SK-N-SH (cell line): Measurements from ENCODE around the gene FOXE3. TPM values are rescaled to one million over a fixed set of nuclear protein-coding genes. Genes with fewer than 3 reads are reported as not detected.
A peak's percentile ranks its signal among the peaks of the same experiment; 100 is the strongest.

Experiments
- CTCF ChIA-PET: fragments of 300-600, 350-600 bp; formaldehyde crosslinking; extraction: SDS; loops from one replicate; lab custom pipeline; 2021; lab: Yijun Ruan, JAX
- POLR2A ChIA-PET: fragments of 350-600 bp; sonication (Branson Sonifier 250); formaldehyde crosslinking; extraction: SDS; loops from one replicate; lab custom pipeline; 2020; ENCODE audit warnings: antibody characterized with exemption, inconsistent platforms; lab: Yijun Ruan, JAX
- DNase-seq: peaks from one replicate; pipeline ENCODE4 v3.0.0; 2012
- H2AFZ ChIP-seq: fragments of 200-600 bp; sonication (generic); 2 replicates; pipeline ENCODE4 v1.8.1; 2016; ENCODE audit warnings: antibody characterized with exemption, mild to moderate bottlenecking, low read depth
- H3F3A ChIP-seq: fragments of 200-600 bp; sonication (generic); replicated peaks from 2 replicates; pipeline ENCODE3; 2016; ENCODE audit warnings: antibody characterized with exemption, mild to moderate bottlenecking; ENCODE audit not compliant: insufficient read depth
- H3K27ac ChIP-seq, 2 experiments: fragments of 200-500 bp in 1 of 2; fragments of 200-600 bp in 1 of 2; sonication (Bioruptor generic) in 1 of 2; sonication (generic), shearing (Covaris generic) in 1 of 2; 2 replicates each; pipeline versions ENCODE4 v1.5.1 to v1.6.1; 2014 to 2016; ENCODE audit warnings: low read depth in 2 of 2, inconsistent platforms in 1 of 2, low read length in 1 of 2, mild to moderate bottlenecking in 1 of 2, mixed read lengths in 1 of 2
- H3K27me3 ChIP-seq: fragments of 200-600 bp; sonication (generic), shearing (Covaris generic); 2 replicates; pipeline ENCODE4 v1.6.1; 2016; ENCODE audit warnings: mixed run types; ENCODE audit not compliant: insufficient read depth
- H3K36me3 ChIP-seq, 2 experiments: fragments of 200-500 bp in 1 of 2; fragments of 200-600 bp in 1 of 2; sonication (Bioruptor generic) in 1 of 2; sonication (generic) in 1 of 2; replicated peaks in 1 of 2; 2 replicates each; pipeline versions ENCODE3 to v1.5.1; 2014 to 2016; ENCODE audit warnings: low read length in 1 of 2, mild to moderate bottlenecking in 1 of 2; ENCODE audit not compliant: insufficient read depth in 2 of 2, control insufficient read depth in 1 of 2
- H3K4me1 ChIP-seq, 2 experiments: fragments of 200-500 bp in 1 of 2; fragments of 200-600 bp in 1 of 2; sonication (Bioruptor generic) in 1 of 2; sonication (generic), shearing (Covaris generic) in 1 of 2; 2 replicates each; pipeline versions ENCODE4 v1.5.1 to v1.6.1; 2014 to 2016; ENCODE audit warnings: low read depth in 1 of 2, low read length in 1 of 2, mixed run types in 1 of 2; ENCODE audit not compliant: insufficient read depth in 2 of 2, control insufficient read depth in 1 of 2
- H3K4me2 ChIP-seq: fragments of 200-600 bp; sonication (generic), shearing (Covaris generic); 2 replicates; pipeline ENCODE4 v1.6.1; 2017; ENCODE audit warnings: mixed run types
- H3K4me3 ChIP-seq, 2 experiments: fragments of 200-500 bp in 1 of 2; fragments of 200-600 bp in 1 of 2; sonication (Bioruptor generic) in 1 of 2; sonication (generic), shearing (Covaris generic) in 1 of 2; 2 replicates each; pipeline versions ENCODE4 v1.5.1 to v1.8.1; 2014 to 2016; ENCODE audit warnings: low read depth in 2 of 2, inconsistent platforms in 1 of 2, low read length in 1 of 2, mild to moderate bottlenecking in 1 of 2, mixed read lengths in 1 of 2, moderate library complexity in 1 of 2
- H3K79me2 ChIP-seq: fragments of 200-600 bp; sonication (generic); 2 replicates; pipeline ENCODE4 v1.8.1; 2017; ENCODE audit warnings: mild to moderate bottlenecking; ENCODE audit not compliant: insufficient read depth
- H3K9ac ChIP-seq: fragments of 200-600 bp; sonication (generic); 2 replicates; pipeline ENCODE4 v1.6.1; 2017; ENCODE audit warnings: mixed run types
- H3K9me2 ChIP-seq: fragments of 200-600 bp; sonication (generic); 2 replicates; pipeline ENCODE4 v1.6.1; 2017; ENCODE audit warnings: mixed run types
- H3K9me3 ChIP-seq: fragments of 200-600 bp; sonication (generic); 2 replicates; pipeline ENCODE4 v1.6.1; 2017; ENCODE audit warnings: mixed run types, mild to moderate bottlenecking, moderate library complexity
- H4K20me1 ChIP-seq: fragments of 200-600 bp; sonication (generic); 2 replicates; pipeline ENCODE4 v1.6.1; 2017; ENCODE audit warnings: mild to moderate bottlenecking, mixed run types; ENCODE audit not compliant: insufficient read depth
- CTCF ChIP-seq: fragments of 200-600 bp; sonication (generic); IDR thresholded peaks from 2 replicates; pipeline ENCODE4 v1.6.1; 2017; ENCODE audit warnings: antibody characterized with exemption, mild to moderate bottlenecking, moderate library complexity
- ELF1 ChIP-seq: IDR thresholded peaks from 2 replicates; pipeline ENCODE4 v1.4.0; 2012
- GATA2 ChIP-seq: sonication (generic); formaldehyde crosslinking; IDR thresholded peaks from 2 replicates; pipeline ENCODE4 v1.5.0; 2020; ENCODE audit warnings: mild to moderate bottlenecking, missing genetic modification reagents
- MXI1 ChIP-seq: IDR thresholded peaks from 2 replicates; pipeline ENCODE4 v1.6.1; 2012; ENCODE audit warnings: mild to moderate bottlenecking, low read depth, low read length, improper control_type of control experiment
- RAD21 ChIP-seq: IDR thresholded peaks from 2 replicates; pipeline ENCODE4 v1.6.1; 2012; ENCODE audit warnings: mild to moderate bottlenecking, low read length
- SMC3 ChIP-seq: IDR thresholded peaks from 2 replicates; pipeline ENCODE4 v1.6.1; 2012; ENCODE audit warnings: low read depth, low read length, improper control_type of control experiment
- TAF1 ChIP-seq: IDR thresholded peaks from 2 replicates; pipeline ENCODE4 v1.6.1; 2012; ENCODE audit warnings: low read depth, mild to moderate bottlenecking, low read length, moderate library complexity, borderline replicate concordance
- TCF12 ChIP-seq: IDR thresholded peaks from 2 replicates; pipeline ENCODE4 v1.4.0; 2012
- YY1 ChIP-seq: IDR thresholded peaks from 2 replicates; pipeline ENCODE4 v1.4.0; 2012; ENCODE audit warnings: low read depth, mild to moderate bottlenecking
- ZBTB33 ChIP-seq: IDR thresholded peaks from 2 replicates; pipeline ENCODE4 v1.4.0; 2012; ENCODE audit warnings: low read depth, borderline replicate concordance
- WGBS: methylation state at CpG from one replicate; pipeline ENCODE4 v1.1.6; 2017; ENCODE audit warnings: low lambda C conversion rate; 5-methylcytosine and 5-hydroxymethylcytosine counted together
- polyA plus RNA-seq, 3 experiments: library from polyadenylated mRNA; depleted of rRNA; stranded (reverse); fragments of >200 nt; gene quantifications; 2 replicates each; pipeline ENCODE4 v1.2.3, GENCODE V29; 2012

FOXE3 gene
- polyA plus RNA-seq, 1 of the 3 experiments (the other 2 are of a cell fraction) = not detected

DNA sequence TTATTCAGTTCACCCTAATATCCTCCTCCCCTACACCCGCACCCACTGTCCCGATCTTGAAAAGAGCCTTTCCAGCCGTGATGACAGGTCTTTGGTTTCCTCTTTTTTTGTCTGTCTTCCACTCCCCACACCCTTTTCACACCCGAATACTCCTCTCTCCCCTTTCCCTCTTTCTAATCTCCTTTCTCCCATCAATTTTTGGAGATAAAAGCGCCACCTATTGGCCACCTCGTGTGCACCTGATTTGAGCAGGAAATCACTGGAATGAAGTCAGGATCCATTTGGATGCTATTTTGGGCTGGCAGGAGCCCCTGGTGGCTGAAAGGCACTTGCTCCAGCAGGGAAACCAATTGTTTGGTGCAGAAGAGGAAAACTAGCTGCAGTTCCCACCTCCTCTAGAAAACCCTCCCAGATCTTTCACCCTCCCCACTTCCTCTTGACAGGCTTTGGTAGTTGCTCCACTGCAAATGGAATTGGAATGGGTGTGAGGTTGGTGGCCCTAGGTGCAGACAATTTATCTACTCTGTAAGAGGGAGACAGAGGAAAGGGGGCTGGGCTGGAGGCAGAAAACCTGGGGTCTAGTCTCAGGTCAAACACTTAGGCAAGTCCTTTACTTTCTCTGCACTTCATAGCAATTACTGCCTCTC lies 8.4 kb downstream of the FOXE3 start:
- no peak overlapping the region for H3K27ac ChIP-seq
- TF ChIP-seq TAF1 (no peak), RAD21 (peak; percentile 61), GATA2 (CRISPR knock-in tag) (peak; percentile 36; the same call in 1 of the 2 replicates), ZBTB33 (no peak), TCF12 (no peak), MXI1 (no peak), CTCF (peak; percentile 81), SMC3 (peak; percentile 43; the same call in 1 of the 2 replicates), YY1 (no peak)
- H3K9me2 ChIP-seq = no peaks in the 10 kb centered on the region
- peak; percentile 65 for DNase-seq
- H3K9me3 ChIP-seq = no peaks in the 10 kb centered on the region
- H3K4me1 ChIP-seq = no peaks in the 10 kb centered on the region
- ChIA-PET CTCF (interaction anchor here (0.6 to 28.7 kb wide), 26 partner anchors 10 to 1013 kb away, joined by 3 to 1422 read pairs (median 5); partner anchors contain the start of gene FOXD2), POLR2A (no interaction called here)
- no peaks in the 10 kb centered on the region for H3K79me2 ChIP-seq
- no peak overlapping the region for H3K9ac ChIP-seq
- no peaks in the 10 kb centered on the region for H4K20me1 ChIP-seq
- peaks cover 18% of the 10 kb centered on the region; the same call in 1 of the 2 replicates for H3K27me3 ChIP-seq
- no peak overlapping the region for H3K4me3 ChIP-seq
- no peak overlapping the region for H3K4me2 ChIP-seq
- H2AFZ ChIP-seq = no peak overlapping the region
- 3% methylated on average over 6 of the region's 6 CpGs for WGBS
- no peaks in the 10 kb centered on the region for H3F3A ChIP-seq
- no peaks in the 10 kb centered on the region for H3K36me3 ChIP-seq

DNA sequence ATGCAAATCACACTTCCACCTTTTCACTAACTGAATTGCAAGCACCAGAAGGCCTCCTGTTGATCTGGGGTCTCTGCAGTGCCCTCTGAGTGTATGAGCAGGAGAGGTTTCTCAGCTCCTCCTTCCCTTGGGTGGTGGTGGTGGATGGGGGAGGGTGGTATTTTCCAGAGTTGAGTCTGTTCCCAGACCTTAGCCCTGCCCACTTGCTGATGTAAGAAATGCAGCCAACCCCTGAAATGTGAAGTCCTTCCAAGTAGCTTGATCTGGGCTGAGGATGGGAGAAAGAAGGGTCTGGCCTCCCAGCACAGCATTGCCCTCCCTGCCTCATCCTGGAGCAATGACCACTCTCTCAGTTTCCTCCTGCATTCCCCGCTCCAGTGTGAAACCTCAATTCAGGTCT lies 15.4 kb downstream of the FOXE3 start:
- Histone ChIP-seq H3K36me3 (no peaks in the 10 kb centered on the region), H4K20me1 (no peaks in the 10 kb centered on the region; the same call in 1 of the 2 replicates), H2AFZ (no peak overlapping the region), H3K9me3 (no peaks in the 10 kb centered on the region), H3K4me1 (peaks cover 0 to 10% of the 10 kb centered on the region in 2 experiments; a peak in 1 of 4 replicates), H3F3A (no peaks in the 10 kb centered on the region), H3K4me2 (no peak overlapping the region), H3K79me2 (no peaks in the 10 kb centered on the region), H3K27me3 (peaks cover 34% of the 10 kb centered on the region; the same call in 1 of the 2 replicates), H3K9me2 (no peaks in the 10 kb centered on the region), H3K4me3 (no peak overlapping the region), H3K9ac (no peak overlapping the region), H3K27ac (no peak overlapping the region)
- TF ChIP-seq ELF1 = no peak
- DNase-seq = no peak
- ChIA-PET POLR2A (no interaction called here), CTCF (interaction anchor here (0.6 to 28.7 kb wide), 54 partner anchors 10 to 1074 kb away, joined by 3 to 1422 read pairs (median 5); partner anchors contain the start of gene PDZK1IP1)
- 43% methylated on average over 1 of the region's 1 CpG for WGBS
